GM12873 (cell line): ENCODE data around the gene NXPE3.

Experiments
- CTCF ChIP-seq: IDR thresholded peaks from 2 replicates; pipeline ENCODE4 v1.5.1; 2012; ENCODE audit warnings: low read depth, mild to moderate bottlenecking, moderate library complexity, low read length, control low read depth; ENCODE audit not compliant: insufficient read depth; ENCODE audit errors: missing control alignments

The NXPE3 gene

DNA sequence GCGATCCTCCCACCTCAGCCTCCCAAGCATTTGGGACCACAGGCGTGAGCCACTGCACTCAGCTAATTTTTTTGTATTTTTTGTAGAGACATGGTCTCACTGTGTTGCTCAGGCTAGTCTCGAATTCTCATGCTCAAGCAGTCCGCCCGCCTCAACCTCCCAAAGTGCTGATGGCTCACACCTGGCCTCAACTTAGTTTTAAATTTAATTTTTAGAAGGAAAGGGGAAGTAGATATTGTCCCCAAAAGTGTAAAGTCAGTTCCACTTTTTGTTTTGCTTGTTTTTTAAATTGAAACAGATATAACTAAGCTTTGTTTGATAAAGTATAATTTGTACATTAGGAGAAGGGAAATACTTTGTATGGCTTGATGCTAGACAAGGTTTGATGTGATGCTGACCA, 39.0 kb downstream of the NXPE3 start:
- TF ChIP-seq CTCF: no peak

DNA sequence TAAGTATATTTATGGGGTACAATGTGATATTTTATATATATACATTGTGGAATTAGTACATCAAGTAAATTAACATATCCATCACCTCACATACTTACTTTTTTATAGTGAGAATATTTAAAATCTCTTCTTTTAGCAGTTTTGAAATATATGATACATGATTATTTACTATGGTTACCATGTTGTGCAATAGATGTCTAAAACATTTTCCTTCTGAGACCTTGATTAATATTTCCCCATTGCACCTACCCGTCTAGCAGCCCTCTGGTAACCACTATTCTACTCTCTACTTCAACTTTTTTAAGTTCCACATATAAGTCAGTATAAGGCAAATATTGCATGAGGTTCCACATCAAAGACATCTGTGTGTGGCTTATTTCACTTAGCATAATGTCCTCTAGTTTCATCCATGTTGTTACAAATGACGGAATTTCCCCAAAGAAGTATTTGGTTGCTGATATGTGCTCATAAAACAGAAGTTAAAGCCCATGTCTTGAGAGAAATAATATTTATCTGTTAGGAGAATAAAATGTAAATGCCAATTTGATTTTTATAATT, 40.7 kb downstream of the NXPE3 start:
- no peak for TF ChIP-seq CTCF

DNA sequence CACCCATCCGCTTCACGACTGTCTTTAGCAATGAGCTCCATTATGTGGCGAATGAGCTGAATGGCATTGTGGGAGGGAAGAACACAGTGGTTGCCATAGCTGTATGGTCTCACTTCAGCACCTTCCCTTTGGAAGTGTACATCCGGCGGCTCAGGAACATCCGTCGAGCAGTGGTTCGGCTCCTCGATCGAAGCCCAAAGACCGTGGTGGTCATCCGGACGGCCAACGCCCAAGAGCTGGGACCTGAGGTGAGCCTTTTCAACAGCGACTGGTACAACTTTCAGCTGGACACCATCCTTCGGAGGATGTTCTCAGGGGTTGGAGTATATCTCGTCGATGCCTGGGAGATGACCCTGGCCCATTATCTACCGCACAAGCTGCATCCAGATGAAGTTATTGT, 42.5 kb downstream of the NXPE3 start:
- TF ChIP-seq CTCF: no peak

- TF ChIP-seq CTCF: no peak
Observed at GRCh38 chr3:101823525-101823924, 44.5 kb downstream of the NXPE3 start.

DNA sequence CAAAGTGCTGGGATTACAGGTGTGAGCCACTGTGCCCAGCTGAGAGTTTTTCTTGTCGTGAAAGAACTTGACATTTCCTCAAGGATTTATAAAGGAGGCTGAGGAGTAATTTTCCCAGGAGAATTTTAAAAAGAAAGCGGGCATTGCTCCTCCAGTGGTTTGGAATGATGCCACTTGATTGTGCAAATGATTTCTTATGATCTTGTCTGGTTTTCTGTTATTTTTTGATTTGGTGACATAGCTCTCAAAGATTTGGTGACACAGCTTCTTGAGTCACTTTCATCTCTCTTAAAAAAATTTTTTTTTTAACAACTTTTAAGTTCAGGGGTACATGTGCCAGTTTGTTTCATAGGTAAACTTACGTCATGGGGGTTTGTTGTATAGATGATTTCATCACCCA, 45.7 kb downstream of the NXPE3 start:
- TF ChIP-seq CTCF: no peak

DNA sequence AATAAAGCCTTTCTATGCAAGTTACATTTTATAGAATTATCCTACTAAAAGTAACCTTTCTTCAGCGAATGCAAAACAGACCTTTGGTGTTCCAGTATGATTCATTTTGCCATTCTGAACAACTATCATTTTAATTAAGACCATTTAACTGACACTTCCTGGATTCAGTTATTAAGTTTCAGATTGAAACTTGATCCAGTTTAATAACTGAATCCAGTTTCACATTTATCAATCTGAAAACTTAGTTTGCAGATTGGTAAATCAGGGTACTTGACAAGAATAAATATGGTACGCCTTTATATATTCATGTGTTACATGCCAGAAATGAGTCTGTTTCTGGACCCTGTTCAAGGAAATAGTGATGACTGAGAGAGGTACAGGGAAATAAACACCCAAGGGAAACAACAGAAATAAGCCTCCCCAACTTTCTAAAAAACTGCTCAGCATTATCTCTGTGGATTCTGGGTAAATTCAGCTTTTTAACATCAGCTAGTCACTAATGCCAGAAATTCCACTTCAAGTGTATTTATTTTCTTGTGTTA, 47.0 kb downstream of the NXPE3 start:
- no peak for TF ChIP-seq CTCF

GRCh38 chr3:101827211-101828174, 48.5 kb downstream of the NXPE3 start:
- no peak for TF ChIP-seq CTCF
